K562 (cell line): ENCODE measurements around the gene PBXIP1. TPM values are rescaled to one million over a fixed set of nuclear protein-coding genes. Genes with fewer than 3 reads are reported as not detected.
A peak's percentile ranks its signal among the peaks of the same experiment; 100 is the strongest.

Experiments
- EZH2 ChIP-seq: IDR thresholded peaks from 2 replicates; pipeline ENCODE4 v1.6.1; 2012; ENCODE audit warnings: low read depth, mild to moderate bottlenecking, inconsistent platforms, low read length, borderline replicate concordance
- KAT7 ChIP-seq: sonication (generic); formaldehyde crosslinking; IDR thresholded peaks from 2 replicates; pipeline ENCODE4 v1.8.0; 2022; ENCODE audit warnings: missing genetic modification reagents, mild to moderate bottlenecking, borderline replicate concordance
- MTA1 ChIP-seq: fragments of 450-650 bp; IDR thresholded peaks from 2 replicates; pipeline ENCODE4 v1.6.1; 2017; ENCODE audit warnings: borderline replicate concordance
- NFRKB ChIP-seq: fragments of 450-650 bp; IDR thresholded peaks from 2 replicates; pipeline ENCODE4 v1.6.1; 2016; ENCODE audit warnings: low read depth
- PTRF ChIP-seq: fragments of 450-650 bp; IDR thresholded peaks from 2 replicates; pipeline ENCODE4 v1.6.1; 2016; ENCODE audit warnings: mild to moderate bottlenecking, missing genetic modification characterization, missing compliant biosample characterization
- SMARCE1 ChIP-seq: fragments of 450-650 bp; IDR thresholded peaks from 2 replicates; pipeline ENCODE4 v1.7.1; 2016; ENCODE audit warnings: mild to moderate bottlenecking
- STAT5A ChIP-seq: IDR thresholded peaks from 2 replicates; pipeline ENCODE4 v1.6.1; 2012; ENCODE audit warnings: low read length, inconsistent platforms, borderline replicate concordance
- TAF7 ChIP-seq: fragments of 450-650 bp; IDR thresholded peaks from 2 replicates; pipeline ENCODE4 v1.6.1; 2016; ENCODE audit warnings: missing genetic modification characterization, missing compliant biosample characterization
- ZFP36 ChIP-seq: fragments of 150-350 bp; IDR thresholded peaks from 2 replicates; pipeline ENCODE4 v1.6.1; 2018; ENCODE audit warnings: low read length, low read depth; ENCODE audit not compliant: partially characterized antibody
- ZNF175 ChIP-seq: fragments of 200-800 bp; sonication (Bioruptor generic); IDR thresholded peaks from 2 replicates; pipeline ENCODE4 v1.6.1; 2016; ENCODE audit warnings: low read depth, mild to moderate bottlenecking, missing genetic modification characterization, missing compliant biosample characterization
- ZNF232 ChIP-seq: sonication (generic); formaldehyde crosslinking; IDR thresholded peaks from 2 replicates; pipeline ENCODE4 v1.8.0; 2022; ENCODE audit warnings: mild to moderate bottlenecking, missing genetic modification reagents
- ZNF384 ChIP-seq: IDR thresholded peaks from 2 replicates; pipeline ENCODE4 v1.6.1; 2012; ENCODE audit warnings: low read depth, low read length, improper control_type of control experiment
- ZNF444 ChIP-seq: fragments of 250-450 bp; sonication (Bioruptor Pico); IDR thresholded peaks from 2 replicates; pipeline ENCODE4 v1.4.0; 2020; ENCODE audit warnings: mild to moderate bottlenecking, moderate library complexity
- ZNF696 ChIP-seq: fragments of 250-450 bp; sonication (Bioruptor Pico); conservative IDR thresholded peaks from 2 replicates; pipeline ENCODE4 v1.4.0; 2020; ENCODE audit warnings: mild to moderate bottlenecking, moderate library complexity
- ZNF707 ChIP-seq: fragments of 250-450 bp; sonication (Bioruptor Pico); conservative IDR thresholded peaks from 2 replicates; pipeline ENCODE4 v1.8.0; 2022; ENCODE audit warnings: inconsistent platforms, mild to moderate bottlenecking, moderate library complexity
- ZNF780A ChIP-seq: fragments of 250-450 bp; sonication (Bioruptor Pico); IDR thresholded peaks from 2 replicates; pipeline ENCODE4 v1.5.0; 2021; ENCODE audit warnings: mild to moderate bottlenecking
- polyA plus RNA-seq, 8 experiments: library from polyadenylated mRNA; depleted of rRNA in 4 of 8; stranded (reverse) in 5 of 8; unstranded in 3 of 8; fragments of >200 nt; fragmentation: Nextera tagmentation in 2 of 8; fragmentation: Illumina TruSeq in 1 of 8; extraction: Ambion mirVana in 2 of 8; extraction: Trizol in 1 of 8; gene quantifications; 2 replicates each; pipeline versions ENCODE4 v1.2.1 to v1.2.3, GENCODE V29; 2011 to 2014; ENCODE audit warnings: inconsistent platforms in 1 of 8, missing spikeins in 1 of 8
- total RNA-seq, 7 experiments: library from RNA; depleted of rRNA in 6 of 7; stranded (reverse); fragments of >200 nt in 6 of 7; fragmentation: Illumina TruSeq in 2 of 7; extraction: Trizol in 2 of 7; gene quantifications; 2 replicates each; pipeline versions ENCODE4 v1.2.1 to v1.2.3, GENCODE V29; 2011 to 2021; ENCODE audit warnings: low replicate concordance in 1 of 7
- TF ChIP-seq, protein P1 (sequence below): fragments of 450-650 bp; IDR thresholded peaks from 2 replicates; pipeline ENCODE4 v1.6.1; 2016
- TF ChIP-seq, protein P2 (sequence below): fragments of 250-450 bp; sonication (Bioruptor Pico); IDR thresholded peaks from 2 replicates; pipeline ENCODE4 v1.5.0; 2022; ENCODE audit warnings: mild to moderate bottlenecking
- TF ChIP-seq, protein P3 (sequence below): fragments of 250-450 bp; sonication (Bioruptor Pico); IDR thresholded peaks from 2 replicates; pipeline ENCODE4 v1.5.0; 2021
- TF ChIP-seq, protein P4 (sequence below): conservative IDR thresholded peaks from 2 replicates; pipeline ENCODE4 v1.6.1; 2011; ENCODE audit warnings: low read depth, mild to moderate bottlenecking, low read length; ENCODE audit not compliant: control insufficient read depth
- TF ChIP-seq, protein P5 (sequence below): fragments of 450-650 bp; IDR thresholded peaks from 2 replicates; pipeline ENCODE4 v1.6.1; 2014; ENCODE audit warnings: low read depth, mild to moderate bottlenecking, moderate library complexity, borderline replicate concordance

PBXIP1 gene
- total and polyA plus RNA-seq, 9 of the 15 experiments (the other 6 are each of a cell fraction or from before 2014, with no cell fraction given) = 0.13 to 8.3 (median 5.8) TPM

DNA sequence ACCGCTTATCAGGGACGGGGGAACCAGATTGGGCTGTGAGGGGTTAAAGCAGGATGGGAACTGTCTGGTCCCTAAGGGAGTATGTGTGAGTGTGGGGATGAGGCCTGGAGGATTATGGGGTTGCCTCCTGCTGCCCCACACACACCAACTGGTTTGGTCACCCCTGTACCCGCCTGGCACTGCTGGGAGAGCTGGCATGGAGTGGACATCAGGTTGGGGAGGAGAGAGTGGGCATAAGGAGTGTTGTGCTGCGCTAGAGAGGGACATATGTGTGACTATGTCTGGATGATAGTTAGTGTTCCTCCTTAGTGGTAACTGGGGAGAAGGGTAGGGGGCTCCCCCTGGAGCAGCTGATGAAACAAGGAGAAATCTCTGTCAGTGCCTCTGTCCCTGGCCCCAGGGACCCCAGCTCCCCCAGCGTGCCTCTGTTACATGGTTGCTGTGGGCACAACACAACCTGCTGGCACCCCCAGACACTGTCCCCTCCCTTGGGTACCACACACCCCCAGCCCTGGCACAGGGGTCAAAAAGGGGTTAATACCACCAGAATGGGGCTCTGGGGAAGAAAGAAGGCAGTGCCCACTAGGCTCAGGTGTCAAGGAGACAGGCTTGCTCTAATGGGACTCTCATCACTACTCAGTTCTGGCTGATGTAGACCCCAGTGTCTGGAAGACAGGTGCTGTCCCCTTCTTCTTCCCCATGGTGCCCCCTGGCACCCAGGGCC is 48.6 kb upstream of the PBXIP1 start (continued):
- TF ChIP-seq, protein P1, sequence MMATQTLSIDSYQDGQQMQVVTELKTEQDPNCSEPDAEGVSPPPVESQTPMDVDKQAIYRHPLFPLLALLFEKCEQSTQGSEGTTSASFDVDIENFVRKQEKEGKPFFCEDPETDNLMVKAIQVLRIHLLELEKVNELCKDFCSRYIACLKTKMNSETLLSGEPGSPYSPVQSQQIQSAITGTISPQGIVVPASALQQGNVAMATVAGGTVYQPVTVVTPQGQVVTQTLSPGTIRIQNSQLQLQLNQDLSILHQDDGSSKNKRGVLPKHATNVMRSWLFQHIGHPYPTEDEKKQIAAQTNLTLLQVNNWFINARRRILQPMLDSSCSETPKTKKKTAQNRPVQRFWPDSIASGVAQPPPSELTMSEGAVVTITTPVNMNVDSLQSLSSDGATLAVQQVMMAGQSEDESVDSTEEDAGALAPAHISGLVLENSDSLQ = peak; percentile 32; the same call in 1 of the 2 replicates
- TF ChIP-seq, protein P2, sequence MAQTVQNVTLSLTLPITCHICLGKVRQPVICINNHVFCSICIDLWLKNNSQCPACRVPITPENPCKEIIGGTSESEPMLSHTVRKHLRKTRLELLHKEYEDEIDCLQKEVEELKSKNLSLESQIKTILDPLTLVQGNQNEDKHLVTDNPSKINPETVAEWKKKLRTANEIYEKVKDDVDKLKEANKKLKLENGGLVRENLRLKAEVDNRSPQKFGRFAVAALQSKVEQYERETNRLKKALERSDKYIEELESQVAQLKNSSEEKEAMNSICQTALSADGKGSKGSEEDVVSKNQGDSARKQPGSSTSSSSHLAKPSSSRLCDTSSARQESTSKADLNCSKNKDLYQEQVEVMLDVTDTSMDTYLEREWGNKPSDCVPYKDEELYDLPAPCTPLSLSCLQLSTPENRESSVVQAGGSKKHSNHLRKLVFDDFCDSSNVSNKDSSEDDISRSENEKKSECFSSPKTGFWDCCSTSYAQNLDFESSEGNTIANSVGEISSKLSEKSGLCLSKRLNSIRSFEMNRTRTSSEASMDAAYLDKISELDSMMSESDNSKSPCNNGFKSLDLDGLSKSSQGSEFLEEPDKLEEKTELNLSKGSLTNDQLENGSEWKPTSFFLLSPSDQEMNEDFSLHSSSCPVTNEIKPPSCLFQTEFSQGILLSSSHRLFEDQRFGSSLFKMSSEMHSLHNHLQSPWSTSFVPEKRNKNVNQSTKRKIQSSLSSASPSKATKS = no peak
- TF ChIP-seq, protein P3, sequence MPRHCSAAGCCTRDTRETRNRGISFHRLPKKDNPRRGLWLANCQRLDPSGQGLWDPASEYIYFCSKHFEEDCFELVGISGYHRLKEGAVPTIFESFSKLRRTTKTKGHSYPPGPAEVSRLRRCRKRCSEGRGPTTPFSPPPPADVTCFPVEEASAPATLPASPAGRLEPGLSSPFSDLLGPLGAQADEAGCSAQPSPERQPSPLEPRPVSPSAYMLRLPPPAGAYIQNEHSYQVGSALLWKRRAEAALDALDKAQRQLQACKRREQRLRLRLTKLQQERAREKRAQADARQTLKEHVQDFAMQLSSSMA (CRISPR knock-in tag) = peak; percentile 59; the same call in 1 of the 2 replicates
- TF ChIP-seq TAF7 (tag) (no peak), ZNF780A (0 out of 2 replicates have a peak, but pooled peaks have one; percentile 24), ZNF707 (CRISPR knock-in tag) (no peak), PTRF (tag) (no peak), NFRKB (peak; percentile 78; the same call in 1 of the 2 replicates), MTA1 (peak; percentile 44; the same call in 1 of the 2 replicates), ZNF175 (CRISPR knock-in tag) (peak; percentile 64; the same call in 1 of the 2 replicates), ZNF696 (no peak), ZNF232 (CRISPR knock-in tag) (no peak), ZNF384 (no peak), ZNF444 (CRISPR knock-in tag) (no peak), EZH2 (no peak), STAT5A (no peak), ZFP36 (no peak), SMARCE1 (peak; percentile 54; the same call in 1 of the 2 replicates), KAT7 (CRISPR knock-in tag) (no peak)
- TF ChIP-seq, protein P4, sequence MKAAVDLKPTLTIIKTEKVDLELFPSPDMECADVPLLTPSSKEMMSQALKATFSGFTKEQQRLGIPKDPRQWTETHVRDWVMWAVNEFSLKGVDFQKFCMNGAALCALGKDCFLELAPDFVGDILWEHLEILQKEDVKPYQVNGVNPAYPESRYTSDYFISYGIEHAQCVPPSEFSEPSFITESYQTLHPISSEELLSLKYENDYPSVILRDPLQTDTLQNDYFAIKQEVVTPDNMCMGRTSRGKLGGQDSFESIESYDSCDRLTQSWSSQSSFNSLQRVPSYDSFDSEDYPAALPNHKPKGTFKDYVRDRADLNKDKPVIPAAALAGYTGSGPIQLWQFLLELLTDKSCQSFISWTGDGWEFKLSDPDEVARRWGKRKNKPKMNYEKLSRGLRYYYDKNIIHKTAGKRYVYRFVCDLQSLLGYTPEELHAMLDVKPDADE = 0 out of 2 replicates have a peak, but pooled peaks have one; percentile 14
- TF ChIP-seq, protein P5, sequence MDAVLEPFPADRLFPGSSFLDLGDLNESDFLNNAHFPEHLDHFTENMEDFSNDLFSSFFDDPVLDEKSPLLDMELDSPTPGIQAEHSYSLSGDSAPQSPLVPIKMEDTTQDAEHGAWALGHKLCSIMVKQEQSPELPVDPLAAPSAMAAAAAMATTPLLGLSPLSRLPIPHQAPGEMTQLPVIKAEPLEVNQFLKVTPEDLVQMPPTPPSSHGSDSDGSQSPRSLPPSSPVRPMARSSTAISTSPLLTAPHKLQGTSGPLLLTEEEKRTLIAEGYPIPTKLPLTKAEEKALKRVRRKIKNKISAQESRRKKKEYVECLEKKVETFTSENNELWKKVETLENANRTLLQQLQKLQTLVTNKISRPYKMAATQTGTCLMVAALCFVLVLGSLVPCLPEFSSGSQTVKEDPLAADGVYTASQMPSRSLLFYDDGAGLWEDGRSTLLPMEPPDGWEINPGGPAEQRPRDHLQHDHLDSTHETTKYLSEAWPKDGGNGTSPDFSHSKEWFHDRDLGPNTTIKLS = no peak
